ENCODE results near the gene DYNLRB1.
"Not testable (repeated sequence)": the region's sequence is repeated elsewhere in the genome, so short reads cannot be mapped to it uniquely, and the experiment has no call there.

Gene DYNLRB1

GRCh38 chr20:34516247-34517113, at the start of gene DYNLRB1:
Gene DYNLRB1, plus strand, starts transcription at chr20:34516422. Its CDS starts 37 bp downstream, at chr20:34516459.
- peak; percentile 88 for DNase-seq (ENCODE audit: low read depth)

GRCh38 chr20:34468951-34469350, 47.3 kb upstream of the DYNLRB1 start:
- DNase-seq (ENCODE audit: low read depth), result no peak

GRCh38 chr20:34472246-34472925, 43.8 kb upstream of the DYNLRB1 start:
- no peak for DNase-seq (ENCODE audit: low read depth)

- DNase-seq (ENCODE audit: low read depth), result no peak
Measured at GRCh38 chr20:34473262-34473883, 42.8 kb upstream of the DYNLRB1 start.

- peak; percentile 8 for DNase-seq (ENCODE audit: low read depth)
Measured at GRCh38 chr20:34475979-34476736, 40.1 kb upstream of the DYNLRB1 start.

GRCh38 chr20:34479627-34480026, 36.6 kb upstream of the DYNLRB1 start:
- DNase-seq (ENCODE audit: low read depth), result no peak

GRCh38 chr20:34482154-34482553, 34.1 kb upstream of the DYNLRB1 start:
- DNase-seq (ENCODE audit: low read depth), result not testable (repeated sequence)

GRCh38 chr20:34483585-34484220, 32.5 kb upstream of the DYNLRB1 start:
- DNase-seq (ENCODE audit: low read depth), result not testable (repeated sequence)

GRCh38 chr20:34485068-34485634, 31.1 kb upstream of the DYNLRB1 start:
- no peak for DNase-seq (ENCODE audit: low read depth)

- no peak for DNase-seq (ENCODE audit: low read depth)
Measured at GRCh38 chr20:34491226-34491931, 24.8 kb upstream of the DYNLRB1 start.

- DNase-seq (ENCODE audit: low read depth), result no peak
Measured at GRCh38 chr20:34491932-34492509, 24.2 kb upstream of the DYNLRB1 start.

- no peak for DNase-seq (ENCODE audit: low read depth)
Measured at GRCh38 chr20:34493646-34494045, 22.6 kb upstream of the DYNLRB1 start.

GRCh38 chr20:34495307-34495706, 20.9 kb upstream of the DYNLRB1 start:
- no peak for DNase-seq (ENCODE audit: low read depth)

GRCh38 chr20:34495916-34496315, 20.3 kb upstream of the DYNLRB1 start:
- DNase-seq (ENCODE audit: low read depth), result no peak

- DNase-seq (ENCODE audit: low read depth), result not testable (repeated sequence)
Measured at GRCh38 chr20:34497596-34497995, 18.6 kb upstream of the DYNLRB1 start.

GRCh38 chr20:34500823-34501222, 15.4 kb upstream of the DYNLRB1 start:
- DNase-seq (ENCODE audit: low read depth), result no peak

GRCh38 chr20:34506480-34506879, 9.7 kb upstream of the DYNLRB1 start:
- no peak for DNase-seq (ENCODE audit: low read depth)

- DNase-seq (ENCODE audit: low read depth), result no peak
Measured at GRCh38 chr20:34507702-34508413, 8.4 kb upstream of the DYNLRB1 start.

GRCh38 chr20:34510575-34510974, 5.6 kb upstream of the DYNLRB1 start:
- no peak for DNase-seq (ENCODE audit: low read depth)

- DNase-seq (ENCODE audit: low read depth), result no peak
Measured at GRCh38 chr20:34511891-34512265, 4.3 kb upstream of the DYNLRB1 start.
